MV-4-11 (cell line): ENCODE results near the gene TP53.
"Not testable (repeated sequence)": the region's sequence is repeated elsewhere in the genome, so short reads cannot be mapped to it uniquely, and the experiment has no call there.

Experiments
- DNase-seq: peaks from one replicate; lab custom pipeline; 2025; lab: John Stamatoyannopoulos, UW

Gene TP53

DNA sequence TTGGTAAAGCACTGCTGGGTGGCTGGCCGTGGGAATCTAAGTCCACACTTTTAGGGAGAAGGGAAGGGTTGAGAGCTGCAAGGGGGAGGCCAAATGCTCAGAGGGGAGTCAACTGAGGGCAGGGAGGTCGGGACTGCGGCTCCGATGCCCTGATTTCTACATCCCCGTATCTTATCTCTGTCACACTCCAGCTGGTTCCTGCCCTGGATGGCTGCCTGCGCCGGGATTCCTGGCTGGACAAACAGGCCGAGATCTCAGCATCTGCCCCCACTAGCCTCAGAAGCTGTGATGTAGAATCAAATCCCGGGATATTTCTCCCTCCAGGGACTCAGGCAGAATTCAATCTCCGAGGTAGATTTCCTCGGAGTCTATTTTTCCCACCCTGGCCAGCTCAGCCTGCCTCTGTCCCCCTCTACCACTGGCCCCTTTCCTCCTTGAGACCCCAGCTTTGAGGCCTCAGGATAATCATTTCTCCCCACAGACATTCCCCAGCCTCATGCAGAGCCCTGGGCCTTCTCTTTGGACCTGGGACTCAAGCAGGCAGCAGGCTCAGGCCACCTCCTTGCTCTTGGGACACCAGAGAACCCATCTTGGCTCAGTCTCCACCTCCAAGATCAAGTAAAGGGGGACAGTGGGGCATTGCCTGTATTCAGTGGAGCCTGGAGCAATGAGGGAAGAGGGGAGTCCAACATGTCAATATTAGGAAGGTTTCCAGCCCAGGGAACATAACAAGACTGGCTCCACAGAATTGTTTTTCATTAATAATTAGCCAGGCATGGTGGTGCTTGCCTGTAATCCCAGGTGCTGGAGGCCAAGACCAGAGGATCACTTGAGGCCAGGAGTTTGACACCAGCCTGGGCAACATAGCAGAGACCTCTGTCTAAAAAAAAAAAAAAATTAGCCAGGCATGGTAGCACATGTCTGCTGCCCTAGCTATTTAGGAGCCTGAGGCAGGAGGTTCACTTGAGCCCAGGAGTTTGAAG is 55.6 kb downstream of the TP53 start:
- no peak for DNase-seq

DNA sequence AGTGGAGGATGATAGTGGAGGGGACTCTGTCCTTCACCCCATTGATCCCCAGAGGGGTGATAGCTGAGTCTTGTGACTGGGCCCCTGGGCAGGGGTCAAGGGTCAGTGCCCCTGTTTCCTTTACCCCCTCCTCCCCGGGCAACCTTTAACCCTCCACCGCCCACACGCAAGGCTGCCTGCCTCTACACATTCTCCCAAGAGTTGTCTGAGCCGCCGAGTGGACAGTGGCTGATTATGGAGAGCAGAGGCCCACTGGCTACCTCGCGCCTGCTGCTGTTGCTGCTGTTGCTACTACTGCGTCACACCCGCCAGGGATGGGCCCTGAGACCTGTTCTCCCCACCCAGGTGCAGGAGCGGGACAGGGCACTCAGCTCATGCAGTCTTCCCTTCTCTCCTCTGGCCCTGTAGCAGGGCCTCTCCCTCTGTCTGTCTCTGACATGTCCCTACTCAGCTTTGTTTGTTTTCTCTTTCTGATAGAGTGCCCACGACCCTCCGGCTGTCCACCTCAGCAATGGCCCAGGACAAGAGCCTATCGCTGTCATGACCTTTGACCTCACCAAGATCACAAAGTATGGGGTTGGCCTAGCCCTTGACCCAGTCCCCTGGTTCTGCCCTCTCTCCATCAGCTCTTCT is 57.2 kb downstream of the TP53 start, which contains the start of gene SHBG:
TSS of gene SHBG (plus strand) at position 197 of the 633 bp plus-strand sequence. CDS start at position 235, 38 bp downstream.
- DNase-seq: no peak

DNA sequence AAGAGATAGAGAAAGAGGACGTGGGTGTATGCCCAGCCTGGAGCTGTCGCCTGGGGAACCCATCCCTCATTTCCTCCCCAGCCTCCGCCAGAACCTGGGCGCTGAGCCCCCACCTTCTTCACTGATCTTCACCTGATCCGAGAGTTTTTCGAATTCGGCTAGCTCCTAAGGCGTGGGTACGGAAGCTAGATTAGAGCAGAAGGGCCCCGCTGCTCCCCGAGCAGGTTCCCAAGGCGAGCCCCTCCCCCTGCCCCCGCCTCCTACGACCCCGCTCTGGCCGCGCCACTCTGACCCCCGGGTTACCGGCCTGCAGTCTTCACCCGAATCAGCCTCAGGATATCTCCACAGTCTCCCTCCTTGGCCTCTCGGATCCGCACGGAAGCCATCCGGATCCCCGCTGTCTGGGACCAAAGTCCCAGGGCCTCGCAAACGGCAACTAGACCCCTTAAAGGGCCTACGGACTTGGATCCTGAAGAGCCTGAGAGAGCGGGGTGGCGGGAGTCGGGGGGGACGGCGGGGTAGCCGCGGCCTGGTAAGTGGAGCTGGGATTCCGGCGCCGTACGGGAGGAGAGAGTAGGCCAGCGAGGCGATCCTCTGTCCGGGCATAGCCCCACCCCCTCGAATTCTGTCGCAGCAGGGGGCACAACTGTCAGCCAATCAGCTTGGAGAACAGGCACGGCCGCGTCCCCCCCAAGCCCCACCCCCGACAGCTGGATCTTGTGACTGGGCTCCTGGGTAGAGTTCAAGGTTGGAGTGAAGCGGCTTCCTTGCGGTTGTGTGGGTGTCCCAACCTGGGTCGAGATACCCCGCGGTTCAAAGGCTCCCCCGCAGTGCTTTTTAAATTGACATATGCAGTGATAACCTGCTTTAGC is 59.8 kb downstream of the TP53 start, which contains the start of gene SAT2:
TSS of gene SAT2 (minus strand) at position 572 of the 872 bp plus-strand sequence. CDS start at position 386, 186 bp downstream.
- DNase-seq: peak; percentile 83

- DNase-seq: no peak
Measured at GRCh38 chr17:7626956-7627249, 60.4 kb downstream of the TP53 start.

DNA sequence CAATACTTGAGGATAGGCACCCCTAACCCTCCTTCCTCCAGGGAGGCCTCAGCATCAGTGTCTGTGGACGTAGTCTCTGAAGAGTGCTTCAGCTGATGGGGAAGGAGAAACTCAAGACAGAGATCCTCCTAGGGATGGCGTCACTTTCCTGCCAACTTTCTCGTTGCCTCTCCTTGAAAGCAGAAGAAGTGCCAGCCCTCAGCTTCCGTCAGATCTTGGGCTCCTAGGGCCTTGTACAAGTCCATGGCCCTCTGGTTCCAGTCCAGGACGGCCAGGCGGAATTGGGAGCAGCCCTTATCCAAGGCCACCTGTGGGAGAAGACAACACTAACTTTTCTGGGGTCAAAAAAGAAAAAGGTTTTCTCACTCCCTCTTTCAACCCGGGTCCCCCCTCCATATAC is 61.0 kb downstream of the TP53 start:
- peak; percentile 41 for DNase-seq

GRCh38 chr17:7625749-7626148 is 61.5 kb downstream of the TP53 start:
- not testable (repeated sequence) for DNase-seq

- DNase-seq: no peak
Measured at GRCh38 chr17:7623661-7624060, 63.6 kb downstream of the TP53 start.

DNA sequence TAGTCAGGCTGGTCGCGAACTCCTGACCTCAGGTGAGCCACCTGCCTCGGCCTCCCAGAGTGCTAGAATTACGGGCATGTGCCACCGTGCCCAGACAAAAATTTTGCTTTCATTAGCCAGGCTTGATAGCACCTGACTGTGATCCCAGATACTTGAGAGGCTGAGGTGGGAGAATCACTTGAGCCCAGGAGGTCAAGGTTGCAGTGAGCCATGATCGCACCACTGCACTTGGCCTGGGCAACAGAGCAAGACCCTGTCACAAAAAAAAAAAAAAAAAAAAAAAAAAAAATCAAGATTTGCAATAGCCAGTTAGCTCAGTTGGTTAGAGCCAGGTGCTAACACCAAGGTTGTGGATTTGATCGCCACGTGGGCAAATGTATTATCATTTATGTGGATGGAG is 66.5 kb downstream of the TP53 start:
- DNase-seq: no peak

DNA sequence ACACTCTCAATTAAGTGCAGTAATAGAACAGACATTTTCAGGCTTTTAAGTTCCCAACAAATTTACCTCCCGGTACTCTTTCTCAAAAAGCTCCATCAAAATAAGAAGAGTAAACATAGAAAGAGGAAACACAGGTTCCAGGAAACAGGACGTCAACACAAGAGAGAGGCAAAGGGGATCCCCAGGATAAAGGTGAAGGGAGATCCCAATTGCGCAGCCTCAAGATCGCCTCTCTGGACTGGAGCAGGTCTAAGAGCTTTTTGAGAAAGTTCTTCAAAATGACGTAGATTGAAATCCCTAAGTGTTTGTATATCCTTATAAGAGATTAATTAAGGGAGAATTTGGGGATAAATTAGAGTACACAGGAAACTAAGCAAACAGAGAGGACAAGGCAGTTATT is 68.7 kb downstream of the TP53 start:
- DNase-seq: no peak
